ENCODE data around the gene CAMK1G.

Gene CAMK1G

GRCh38 chr1:209661071-209661470 is 77.6 kb downstream of the CAMK1G start:
- CTCF ChIA-PET: interaction anchor here (0.7 to 1.4 kb wide), 2 partner anchors 8 to 189 kb away, joined by 3 to 4 read pairs; no protein-coding TSS in a partner anchor
- DNase-seq (ENCODE audit: low read depth, low spot score): no peak
- POLR2A ChIA-PET: no interaction called here
- TF ChIP-seq, protein P1, sequence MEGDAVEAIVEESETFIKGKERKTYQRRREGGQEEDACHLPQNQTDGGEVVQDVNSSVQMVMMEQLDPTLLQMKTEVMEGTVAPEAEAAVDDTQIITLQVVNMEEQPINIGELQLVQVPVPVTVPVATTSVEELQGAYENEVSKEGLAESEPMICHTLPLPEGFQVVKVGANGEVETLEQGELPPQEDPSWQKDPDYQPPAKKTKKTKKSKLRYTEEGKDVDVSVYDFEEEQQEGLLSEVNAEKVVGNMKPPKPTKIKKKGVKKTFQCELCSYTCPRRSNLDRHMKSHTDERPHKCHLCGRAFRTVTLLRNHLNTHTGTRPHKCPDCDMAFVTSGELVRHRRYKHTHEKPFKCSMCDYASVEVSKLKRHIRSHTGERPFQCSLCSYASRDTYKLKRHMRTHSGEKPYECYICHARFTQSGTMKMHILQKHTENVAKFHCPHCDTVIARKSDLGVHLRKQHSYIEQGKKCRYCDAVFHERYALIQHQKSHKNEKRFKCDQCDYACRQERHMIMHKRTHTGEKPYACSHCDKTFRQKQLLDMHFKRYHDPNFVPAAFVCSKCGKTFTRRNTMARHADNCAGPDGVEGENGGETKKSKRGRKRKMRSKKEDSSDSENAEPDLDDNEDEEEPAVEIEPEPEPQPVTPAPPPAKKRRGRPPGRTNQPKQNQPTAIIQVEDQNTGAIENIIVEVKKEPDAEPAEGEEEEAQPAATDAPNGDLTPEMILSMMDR (IDR thresholded peaks at IDR 0.05; ENCODE audit: insufficient read depth, low read length, missing control alignments): no peak
- no peak overlapping the region for H3K4me3 ChIP-seq (ENCODE audit: low read depth, low read length)

DNA sequence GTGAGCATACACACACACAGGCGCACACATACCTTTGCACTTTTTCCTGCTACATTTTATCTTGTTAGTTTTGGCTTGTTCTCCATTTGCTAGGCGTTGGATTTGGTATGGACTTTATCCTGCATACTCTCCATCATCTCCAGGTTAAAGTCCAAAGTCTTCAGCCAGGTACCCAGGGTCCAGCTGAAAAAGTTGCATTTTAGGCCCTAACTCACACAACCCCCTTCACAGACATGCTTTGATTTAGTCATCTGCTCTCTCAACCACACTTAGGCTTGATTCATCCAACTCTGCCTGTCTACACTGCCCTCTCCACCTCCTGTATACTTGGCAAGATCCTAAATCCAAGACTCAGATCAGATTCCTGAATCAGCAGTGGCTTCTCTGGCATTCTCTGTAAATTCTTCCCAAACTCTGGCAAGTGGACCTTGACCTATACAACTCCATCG is 79.4 kb downstream of the CAMK1G start:
- H3K4me3 ChIP-seq (ENCODE audit: low read depth, low read length): no peak overlapping the region
- CTCF ChIA-PET: interaction anchor here (1.4 kb wide), 1 partner anchor 12 kb away, joined by 4 read pairs; the partner anchor contains the start of gene G0S2
- DNase-seq (ENCODE audit: low read depth, low spot score): no peak
- POLR2A ChIA-PET: no interaction called here
- TF ChIP-seq, protein P1 (IDR thresholded peaks at IDR 0.05; ENCODE audit: insufficient read depth, low read length, missing control alignments): no peak
